ENCODE measurements around the gene MCCC2.
"Not testable (repeated sequence)": the region's sequence is repeated elsewhere in the genome, so short reads cannot be mapped to it uniquely, and the experiment has no call there.

The MCCC2 gene

DNA sequence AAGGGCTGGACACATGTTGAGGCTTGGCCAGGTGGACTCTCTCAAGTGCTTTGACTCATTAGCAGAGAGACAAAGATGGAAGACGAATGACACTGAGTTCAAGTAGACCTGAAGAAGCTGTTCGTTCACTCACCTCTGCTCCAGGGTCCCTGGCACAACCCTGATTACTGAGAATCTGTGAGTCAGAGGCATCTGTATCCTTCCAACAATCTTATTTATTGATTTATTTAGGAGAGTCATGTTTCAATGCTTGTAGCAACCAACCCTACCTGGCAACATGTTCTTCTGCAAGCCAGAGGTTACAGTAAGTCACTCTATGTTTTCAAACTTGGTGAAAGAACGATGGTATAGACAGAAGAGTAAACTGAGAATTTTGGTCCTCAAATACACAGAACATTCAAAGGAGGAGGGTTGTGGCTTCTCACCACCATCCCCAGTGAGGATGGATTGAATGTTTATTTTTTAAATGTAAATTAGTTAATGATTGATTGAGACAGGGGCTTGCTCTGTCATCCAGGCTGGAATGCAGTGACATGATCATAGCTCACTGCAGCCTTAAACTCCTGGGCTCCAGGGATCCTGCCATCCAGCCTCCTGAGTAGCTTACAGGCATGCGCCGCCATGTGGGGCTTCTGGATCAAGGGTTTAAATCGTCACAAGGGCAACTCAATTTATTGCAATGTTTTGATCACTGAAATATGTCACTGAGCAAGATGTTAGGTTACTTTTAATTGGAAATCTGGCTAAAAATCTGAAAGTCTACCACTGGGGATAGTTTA is 76.2 kb downstream of the MCCC2 start:
- DNase-seq, result no peak

- not testable (repeated sequence) for DNase-seq
Measured at GRCh38 chr5:71664615-71665014, 77.5 kb downstream of the MCCC2 start.

- no peak for DNase-seq
Measured at GRCh38 chr5:71666321-71666720, 79.2 kb downstream of the MCCC2 start.

- no peak for DNase-seq
Measured at GRCh38 chr5:71677977-71678376, 90.8 kb downstream of the MCCC2 start.

DNA sequence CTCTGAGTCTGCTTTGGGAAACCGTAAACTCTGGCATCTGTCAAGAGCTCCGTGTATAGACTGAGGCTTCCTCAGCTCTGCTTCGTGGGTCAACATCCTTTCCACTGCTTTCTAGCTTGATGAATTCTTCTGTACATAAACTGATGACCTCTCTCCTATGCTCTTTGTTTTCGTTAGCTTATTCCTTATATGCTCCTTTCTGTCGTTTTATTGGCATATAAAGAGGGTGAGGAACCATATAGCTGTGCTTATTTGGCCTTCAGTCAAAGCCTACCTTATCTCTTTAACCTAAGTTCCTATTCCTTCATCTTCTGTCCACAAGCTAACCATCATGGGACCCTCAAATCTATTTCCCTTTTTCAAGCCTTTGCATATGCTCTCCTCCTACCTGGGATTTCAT is 92.6 kb downstream of the MCCC2 start:
- DNase-seq, result no peak

DNA sequence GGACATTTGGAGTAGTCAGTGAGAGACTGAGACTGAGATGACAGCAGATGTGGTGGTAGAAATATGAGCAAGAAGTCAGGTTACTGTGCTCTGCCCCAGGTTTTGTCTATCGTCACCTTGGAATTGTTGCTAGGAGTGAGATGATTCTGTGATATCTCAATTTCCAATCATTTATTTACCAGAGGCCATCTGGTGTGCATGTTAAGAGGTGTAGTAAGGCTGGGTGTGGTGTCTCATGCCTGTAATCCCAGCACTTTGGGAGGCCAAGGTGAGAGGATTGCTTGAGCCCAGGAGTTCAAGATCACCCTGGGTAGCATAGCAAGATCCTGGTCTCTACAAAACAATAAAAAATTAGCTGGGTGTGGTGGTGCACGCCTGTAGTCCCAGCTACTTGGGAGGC is 93.4 kb downstream of the MCCC2 start:
- DNase-seq, result no peak

- DNase-seq, result no peak
Measured at GRCh38 chr5:71681296-71681695, 94.2 kb downstream of the MCCC2 start.

GRCh38 chr5:71684309-71684708 is 97.2 kb downstream of the MCCC2 start:
- DNase-seq, result no peak

DNA sequence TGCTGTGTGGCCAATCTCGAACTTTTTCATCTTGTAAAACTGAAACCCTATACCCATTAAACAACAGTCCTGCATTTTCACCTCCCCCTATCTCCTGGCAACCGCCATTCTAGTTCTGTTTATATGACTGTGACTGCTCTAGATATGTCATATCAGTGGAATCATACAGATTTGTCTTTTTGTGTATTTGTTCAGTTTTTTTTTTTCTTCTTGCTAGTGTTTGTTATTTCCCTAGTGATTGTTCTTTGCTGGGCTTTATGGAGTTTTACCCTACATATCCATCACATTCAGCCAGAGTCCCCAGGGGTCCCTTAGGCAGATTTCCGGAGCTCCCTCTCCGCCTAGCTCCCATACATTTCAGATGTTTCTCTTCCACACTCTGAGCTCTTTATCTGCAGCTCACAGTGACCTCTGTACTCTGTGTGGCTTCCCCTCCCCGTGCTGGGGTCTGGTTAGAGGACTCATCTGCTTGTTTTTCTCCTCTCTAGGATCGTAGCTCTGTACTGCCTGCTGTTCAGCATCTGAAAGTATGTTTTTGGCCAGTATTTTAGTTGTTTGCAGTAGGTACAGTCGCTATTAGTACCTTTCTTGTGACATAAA is 106.8 kb downstream of the MCCC2 start:
- DNase-seq, result no peak

- no peak for DNase-seq
Measured at GRCh38 chr5:71695071-71695470, 107.9 kb downstream of the MCCC2 start.

- DNase-seq, result no peak
Measured at GRCh38 chr5:71695595-71695994, 108.5 kb downstream of the MCCC2 start.

GRCh38 chr5:71697967-71698366 is 110.8 kb downstream of the MCCC2 start:
- DNase-seq, result no peak

DNA sequence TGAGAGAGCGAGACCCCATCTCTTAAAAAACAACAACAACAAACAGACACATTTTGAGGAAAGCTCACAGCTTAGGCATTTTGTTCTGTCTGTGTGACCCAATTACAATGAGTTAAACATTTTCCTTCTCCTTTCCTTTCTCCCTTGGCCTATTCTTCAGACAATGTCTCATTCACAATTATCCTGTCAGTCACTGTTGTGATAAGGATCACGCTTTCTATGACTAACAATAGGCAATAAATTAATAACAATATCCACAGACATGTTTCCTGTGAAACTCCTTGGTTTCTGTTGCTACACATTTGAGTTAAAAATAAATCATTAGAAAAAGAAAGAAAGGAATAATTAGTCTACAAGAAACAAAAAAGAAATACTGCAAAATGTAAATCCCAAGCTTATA is 112.1 kb downstream of the MCCC2 start:
- no peak for DNase-seq

GRCh38 chr5:71699751-71700150 is 112.6 kb downstream of the MCCC2 start:
- DNase-seq, result no peak

GRCh38 chr5:71700803-71701202 is 113.7 kb downstream of the MCCC2 start:
- no peak for DNase-seq

- no peak for DNase-seq
Measured at GRCh38 chr5:71701407-71701806, 114.3 kb downstream of the MCCC2 start.

GRCh38 chr5:71703941-71704340 is 116.8 kb downstream of the MCCC2 start:
- DNase-seq, result no peak

DNA sequence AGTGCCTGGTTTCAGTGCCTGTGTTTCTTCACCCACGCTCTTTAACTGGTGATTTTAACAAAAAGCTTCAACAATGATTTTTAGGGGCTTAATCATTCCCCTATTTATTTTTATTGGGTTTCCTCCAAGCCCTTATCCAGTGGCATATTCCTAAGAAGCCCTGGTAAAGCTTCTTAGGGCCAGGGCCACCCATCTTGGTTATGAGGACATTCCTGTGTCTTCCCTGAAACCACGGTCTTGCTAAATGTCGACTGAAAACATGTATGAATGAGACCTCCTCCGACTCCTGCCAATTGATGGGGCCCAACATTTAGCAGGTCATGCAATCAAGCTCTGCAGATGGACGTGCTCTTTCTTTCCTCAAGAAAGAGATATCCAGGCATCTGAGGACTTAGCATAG is 118.3 kb downstream of the MCCC2 start:
- DNase-seq, result no peak

DNA sequence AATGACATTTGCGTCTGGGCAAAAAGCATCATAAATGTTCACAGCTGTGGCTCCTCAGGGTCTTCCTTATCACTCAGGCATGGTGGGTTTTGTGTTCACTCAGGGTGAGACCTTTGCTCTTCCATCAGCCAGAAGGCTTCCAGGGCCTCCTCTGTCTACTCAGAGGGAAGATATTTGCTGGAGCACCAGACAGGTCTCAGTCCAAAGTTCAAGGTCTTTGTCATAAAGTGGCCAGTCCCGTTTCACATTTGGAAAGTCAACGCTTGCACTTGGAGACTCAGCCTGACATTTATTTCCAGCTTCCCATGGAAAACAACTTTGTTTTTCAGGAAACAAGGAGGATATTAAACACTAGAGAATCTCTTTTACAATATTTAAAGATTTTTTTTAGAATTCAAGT is 119.8 kb downstream of the MCCC2 start:
- no peak for DNase-seq
